Measurements from ENCODE around the gene TMEM43. TPM values are rescaled to one million over a fixed set of nuclear protein-coding genes. Genes with fewer than 3 reads are reported as not detected.

Gene TMEM43
- total and polyA plus RNA-seq, 2 of the 13 experiments (the other 11 are each of a cell fraction or from before 2014, with no cell fraction given) = 48.9 to 50.5 TPM

DNA sequence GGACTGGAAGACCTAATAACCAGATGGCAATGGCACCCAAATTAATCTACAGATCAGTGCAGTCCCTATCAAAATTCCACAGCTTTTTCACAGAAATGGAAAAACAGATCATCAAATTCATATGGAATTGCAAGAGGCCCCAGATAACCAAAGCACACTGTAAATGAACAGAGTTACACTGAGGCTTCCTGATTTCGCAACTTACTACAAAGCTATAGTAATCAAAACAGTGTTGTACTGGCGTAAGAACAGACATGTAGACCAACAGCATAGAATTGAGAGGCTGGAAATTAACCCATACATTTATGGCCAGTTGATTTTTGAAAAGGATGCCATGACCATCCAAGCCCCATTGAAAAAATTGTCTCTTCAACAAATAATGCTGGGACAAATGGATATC, 37.3 kb downstream of the TMEM43 start:
- CTCF ChIA-PET (ENCODE audit: low intra/inter-chr PET ratio, low total read pairs) = no interaction called here

More for the DNA sequence above, 37.3 kb downstream of the TMEM43 start:
- peaks cover 2% of the 10 kb centered on the region; the same call in 1 of the 2 replicates for H4K20me1 ChIP-seq (ENCODE audit: insufficient read depth, low read length)
- in situ Hi-C loops (cut with HindIII; ENCODE audit: extremely low pct_ligation_motif_present, low pct_unique_long_range_greater_than_20kb) (no loop called here), intact Hi-C loops (cut with micrococcal nuclease; ENCODE audit: unreplicated experiment) (no loop called here)
- no peak for FAIRE-seq
- H3K9ac ChIP-seq (ENCODE audit: insufficient read depth, low read depth, low read length) = no peak overlapping the region
- H3K27me3 ChIP-seq (ENCODE audit: control insufficient read depth in 1 of 2, insufficient read depth in 2 of 2, low read length in 2 of 2) = no peaks in the 10 kb centered on the region
- POLR2A ChIA-PET = no interaction called here
- H2AFZ ChIP-seq (ENCODE audit: low read length) = no peak overlapping the region
- H3K36me3 ChIP-seq (replicated peaks in 1 of 2; ENCODE audit: control insufficient read depth in 1 of 2, insufficient read depth in 2 of 2, low read length in 2 of 2) = peaks cover 24 to 96% of the 10 kb centered on the region in 2 experiments
- H3K9me3 ChIP-seq (ENCODE audit: low read length) = peaks cover 8% of the 10 kb centered on the region
- TF ChIP-seq CEBPB (IDR thresholded peaks at IDR 0.05; ENCODE audit: borderline replicate concordance, low read depth, low read length) = peak; percentile 78; the same call in 1 of the 2 replicates
- TF ChIP-seq, protein P1, sequence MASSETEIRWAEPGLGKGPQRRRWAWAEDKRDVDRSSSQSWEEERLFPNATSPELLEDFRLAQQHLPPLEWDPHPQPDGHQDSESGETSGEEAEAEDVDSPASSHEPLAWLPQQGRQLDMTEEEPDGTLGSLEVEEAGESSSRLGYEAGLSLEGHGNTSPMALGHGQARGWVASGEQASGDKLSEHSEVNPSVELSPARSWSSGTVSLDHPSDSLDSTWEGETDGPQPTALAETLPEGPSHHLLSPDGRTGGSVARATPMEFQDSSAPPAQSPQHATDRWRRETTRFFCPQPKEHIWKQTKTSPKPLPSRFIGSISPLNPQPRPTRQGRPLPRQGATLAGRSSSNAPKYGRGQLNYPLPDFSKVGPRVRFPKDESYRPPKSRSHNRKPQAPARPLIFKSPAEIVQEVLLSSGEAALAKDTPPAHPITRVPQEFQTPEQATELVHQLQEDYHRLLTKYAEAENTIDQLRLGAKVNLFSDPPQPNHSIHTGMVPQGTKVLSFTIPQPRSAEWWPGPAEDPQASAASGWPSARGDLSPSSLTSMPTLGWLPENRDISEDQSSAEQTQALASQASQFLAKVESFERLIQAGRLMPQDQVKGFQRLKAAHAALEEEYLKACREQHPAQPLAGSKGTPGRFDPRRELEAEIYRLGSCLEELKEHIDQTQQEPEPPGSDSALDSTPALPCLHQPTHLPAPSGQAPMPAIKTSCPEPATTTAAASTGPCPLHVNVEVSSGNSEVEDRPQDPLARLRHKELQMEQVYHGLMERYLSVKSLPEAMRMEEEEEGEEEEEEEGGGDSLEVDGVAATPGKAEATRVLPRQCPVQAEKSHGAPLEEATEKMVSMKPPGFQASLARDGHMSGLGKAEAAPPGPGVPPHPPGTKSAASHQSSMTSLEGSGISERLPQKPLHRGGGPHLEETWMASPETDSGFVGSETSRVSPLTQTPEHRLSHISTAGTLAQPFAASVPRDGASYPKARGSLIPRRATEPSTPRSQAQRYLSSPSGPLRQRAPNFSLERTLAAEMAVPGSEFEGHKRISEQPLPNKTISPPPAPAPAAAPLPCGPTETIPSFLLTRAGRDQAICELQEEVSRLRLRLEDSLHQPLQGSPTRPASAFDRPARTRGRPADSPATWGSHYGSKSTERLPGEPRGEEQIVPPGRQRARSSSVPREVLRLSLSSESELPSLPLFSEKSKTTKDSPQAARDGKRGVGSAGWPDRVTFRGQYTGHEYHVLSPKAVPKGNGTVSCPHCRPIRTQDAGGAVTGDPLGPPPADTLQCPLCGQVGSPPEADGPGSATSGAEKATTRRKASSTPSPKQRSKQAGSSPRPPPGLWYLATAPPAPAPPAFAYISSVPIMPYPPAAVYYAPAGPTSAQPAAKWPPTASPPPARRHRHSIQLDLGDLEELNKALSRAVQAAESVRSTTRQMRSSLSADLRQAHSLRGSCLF (CRISPR knock-in tag; IDR thresholded peaks at IDR 0.05; ENCODE audit: borderline replicate concordance) = no peak
- TF ChIP-seq CEBPG (CRISPR knock-in tag; IDR thresholded peaks at IDR 0.05) = peak; percentile 42
- no peak overlapping the region for H3K27ac ChIP-seq (ENCODE audit: extremely low read length, insufficient read depth, low read length)
- H3K4me3 ChIP-seq (replicated peaks in 1 of 3; ENCODE audit: insufficient read depth in 1 of 3, low read depth in 2 of 3, low read length in 3 of 3) = no peak overlapping the region
- ATAC-seq = no peak
- BruUV-seq (replicated peaks) = no TSS peak
- H3K4me1 ChIP-seq (ENCODE audit: insufficient read depth, low read length) = no peaks in the 10 kb centered on the region
- no peak for DNase-seq (ENCODE audit: low spot score)
- H3K79me2 ChIP-seq (ENCODE audit: insufficient read depth, low read length) = no peaks in the 10 kb centered on the region
- WGBS (ENCODE audit: low lambda C conversion rate) = 98% methylated on average over 2 of the region's 2 CpGs
- H3K4me2 ChIP-seq (ENCODE audit: low read depth, low read length) = no peak overlapping the region
